Spinal cord (tissue), 10 donors: Measurements from ENCODE around the gene IGSF21. TPM values are rescaled to one million over a fixed set of nuclear protein-coding genes. Genes with fewer than 3 reads are reported as not detected.

Experiments used
- DNase-seq, 6 donors: peaks; one replicate each; pipeline versions ENCODE4 v3.0.0 to v3.0.0-alpha.2; 2013 to 2015; ENCODE audit warnings: low spot score in 6 of 6, low read depth in 4 of 6
- H3K27ac ChIP-seq: one replicate; pipeline ENCODE4 v1.5.1; 2013; ENCODE audit warnings: low read depth, low read length, control low read depth
- H3K27me3 ChIP-seq: one replicate; pipeline ENCODE4 v1.6.1; 2013; ENCODE audit warnings: low read length; ENCODE audit not compliant: control insufficient read depth, insufficient read depth
- H3K36me3 ChIP-seq: one replicate; pipeline ENCODE4 v1.6.1; 2013; ENCODE audit warnings: low read length; ENCODE audit not compliant: control insufficient read depth, insufficient read depth
- H3K4me1 ChIP-seq: one replicate; pipeline ENCODE4 v1.6.1; 2013; ENCODE audit warnings: low read length; ENCODE audit not compliant: control insufficient read depth, insufficient read depth
- H3K4me3 ChIP-seq: one replicate; pipeline ENCODE4 v1.5.1; 2013; ENCODE audit warnings: low read depth, low read length, control low read depth
- H3K9me3 ChIP-seq: one replicate; pipeline ENCODE4 v1.6.1; 2013; ENCODE audit warnings: low read length; ENCODE audit not compliant: control insufficient read depth, insufficient read depth
- WGBS: methylation state at CpG from one replicate; pipeline ENCODE4 v1.1.5; 2013; ENCODE audit warnings: missing lambda C conversion rate; ENCODE audit not compliant: insufficient coverage; 5-methylcytosine and 5-hydroxymethylcytosine counted together
- polyA plus RNA-seq, 2 donors: library from polyadenylated mRNA; unstranded; fragments of 120-200 nt; gene quantifications; one replicate each; pipeline ENCODE4 v1.2.1, GENCODE V29; 2013; ENCODE audit not compliant: insufficient read length in 2 of 2
- total RNA-seq, 2 donors: library from RNA; depleted of rRNA in 1 of 2; stranded (reverse); fragments of 120-200 nt in 1 of 2; fragments of >200 nt in 1 of 2; gene quantifications; one replicate each; pipeline versions ENCODE4 v1.2.3 to v1.2.4, GENCODE V29; 2013 to 2014
- donor health status: healthy.

Gene IGSF21
- total and polyA plus RNA-seq, 4 donors, result 9.0 to 70.7 (median 40.7) TPM

DNA sequence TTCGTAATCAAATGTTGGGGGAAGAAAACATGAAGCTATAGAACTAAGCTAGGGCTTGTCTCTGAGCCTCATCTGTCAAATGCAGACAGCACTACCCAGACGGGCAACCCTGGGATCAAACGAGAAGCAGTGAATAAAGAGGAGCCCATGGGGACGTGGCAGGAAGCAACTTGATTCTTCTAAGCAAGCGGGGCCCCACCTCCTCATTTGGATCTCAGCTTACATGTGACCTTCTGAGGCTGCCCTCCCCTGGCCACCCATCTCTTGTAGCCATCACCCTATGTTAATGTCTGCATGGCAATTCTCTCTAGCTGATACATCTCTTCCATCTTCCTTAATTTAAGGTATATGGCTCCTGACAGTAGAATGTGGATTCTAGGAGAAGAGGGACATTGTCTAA lies 171.3 kb downstream of the IGSF21 start:
- no peak overlapping the region for H3K27ac ChIP-seq
- no peaks in the 10 kb centered on the region for H3K9me3 ChIP-seq
- peaks cover 3% of the 10 kb centered on the region for H3K36me3 ChIP-seq
- H3K27me3 ChIP-seq, result no peaks in the 10 kb centered on the region
- H3K4me3 ChIP-seq, result no peak overlapping the region
- peaks cover 30% of the 10 kb centered on the region for H3K4me1 ChIP-seq
- WGBS, result 55% methylated on average over 3 of the region's 5 CpGs
- no peak for DNase-seq

- no peaks in the 10 kb centered on the region for H3K9me3 ChIP-seq
- peak in 2 of 6 donors; percentile 35 to 39 for DNase-seq
- H3K4me1 ChIP-seq, result peaks cover 31% of the 10 kb centered on the region
- H3K27me3 ChIP-seq, result no peaks in the 10 kb centered on the region
- H3K36me3 ChIP-seq, result peaks cover 3% of the 10 kb centered on the region
- no peak overlapping the region for H3K4me3 ChIP-seq
- WGBS, result 74% methylated on average over 15 of the region's 15 CpGs
- H3K27ac ChIP-seq, result no peak overlapping the region
Observed at GRCh38 chr1:18279351-18280074, 171.9 kb downstream of the IGSF21 start.

GRCh38 chr1:18280956-18281355 lies 173.4 kb downstream of the IGSF21 start:
- no peak for DNase-seq
- Histone ChIP-seq H3K9me3 (no peaks in the 10 kb centered on the region), H3K27me3 (peaks cover 4% of the 10 kb centered on the region), H3K4me3 (no peak overlapping the region), H3K4me1 (peaks cover 36% of the 10 kb centered on the region), H3K36me3 (peaks cover 3% of the 10 kb centered on the region), H3K27ac (no peak overlapping the region)
- WGBS, result 74% methylated on average over 4 of the region's 5 CpGs

DNA sequence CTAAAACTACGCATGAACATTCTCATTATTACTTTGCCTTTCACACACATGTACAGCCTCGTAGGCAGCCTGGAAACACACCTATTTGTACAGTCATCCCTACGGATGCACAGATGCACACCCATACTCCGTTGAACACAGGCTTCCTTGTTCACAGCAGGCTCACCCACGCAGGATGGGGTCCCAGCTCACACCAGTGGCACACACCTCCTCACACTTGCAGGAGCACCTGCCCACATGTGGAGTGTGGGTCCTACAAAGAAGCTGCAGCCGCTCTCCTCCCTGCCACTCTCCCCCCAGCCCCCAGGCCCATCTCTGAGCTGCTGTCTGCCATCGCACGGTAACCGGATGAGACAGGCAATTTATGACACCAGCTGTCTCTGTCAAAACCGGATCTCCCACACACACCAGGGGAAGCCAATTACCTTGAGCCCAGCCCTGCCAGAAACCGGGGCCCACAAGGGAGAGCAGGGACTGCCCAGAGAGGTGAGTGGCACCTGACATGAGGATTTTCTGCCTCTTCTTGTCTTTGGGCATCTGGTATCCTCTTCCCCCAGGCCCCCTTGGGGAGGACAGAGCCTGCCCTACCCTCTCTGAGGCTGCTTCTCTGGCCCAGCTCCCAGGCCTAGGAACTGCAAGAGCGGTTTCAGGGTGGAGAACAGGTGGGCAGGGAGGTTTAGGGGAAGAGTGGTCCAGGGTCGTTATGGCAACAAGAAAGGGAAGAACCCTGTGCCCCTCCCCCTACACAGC lies 175.4 kb downstream of the IGSF21 start:
- peaks cover 5% of the 10 kb centered on the region for H3K27me3 ChIP-seq
- no peaks in the 10 kb centered on the region for H3K9me3 ChIP-seq
- H3K4me1 ChIP-seq, result peaks cover 36% of the 10 kb centered on the region
- WGBS, result 38% methylated on average over 11 of the region's 13 CpGs
- peak in 2 of 6 donors; percentile 63 to 69 for DNase-seq
- no peak overlapping the region for H3K27ac ChIP-seq
- H3K4me3 ChIP-seq, result no peak overlapping the region
- peaks cover 3% of the 10 kb centered on the region for H3K36me3 ChIP-seq

DNA sequence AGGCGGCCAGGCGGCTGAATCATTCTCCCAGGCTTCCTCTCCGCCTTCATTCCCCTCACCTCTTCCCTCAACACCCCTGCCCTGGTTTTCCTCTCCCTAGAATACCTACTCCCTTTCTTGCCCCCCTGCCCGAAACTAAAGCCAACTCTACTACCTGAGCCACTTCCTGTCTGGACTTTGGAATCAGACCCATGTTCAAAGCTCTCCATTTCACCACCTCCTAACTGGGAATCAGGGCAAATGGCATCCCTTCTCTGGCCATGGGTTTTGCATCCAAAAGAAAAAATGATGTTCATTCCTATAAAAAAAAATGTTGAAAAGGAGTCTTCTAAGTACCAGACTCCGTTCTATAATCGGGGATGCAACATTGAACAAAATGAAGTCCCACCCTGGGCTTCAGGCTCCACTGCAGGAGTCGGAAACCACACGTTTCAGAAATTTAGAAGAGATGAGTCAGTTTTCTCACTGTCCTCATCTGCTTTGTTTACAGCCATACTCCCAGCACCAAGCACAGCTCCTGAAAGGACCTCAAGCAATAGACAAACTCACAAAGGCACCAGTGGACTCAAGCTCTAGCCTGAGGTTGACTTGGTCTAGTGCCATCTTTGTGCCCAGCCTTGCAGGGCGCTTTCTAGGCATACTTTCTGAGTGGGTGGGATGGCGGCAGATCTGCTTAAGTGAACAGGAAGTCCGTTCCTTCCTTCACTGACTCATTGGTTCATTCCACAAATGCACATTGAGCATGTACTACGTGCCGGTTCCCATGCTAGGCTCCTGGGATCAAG lies 176.2 kb downstream of the IGSF21 start:
- H3K27ac ChIP-seq, result no peak overlapping the region
- H3K4me1 ChIP-seq, result peaks cover 40% of the 10 kb centered on the region
- H3K4me3 ChIP-seq, result no peak overlapping the region
- no peaks in the 10 kb centered on the region for H3K9me3 ChIP-seq
- no peak for DNase-seq
- peaks cover 3% of the 10 kb centered on the region for H3K36me3 ChIP-seq
- H3K27me3 ChIP-seq, result peaks cover 5% of the 10 kb centered on the region
- WGBS, result 76% methylated on average over 7 of the region's 13 CpGs

DNA sequence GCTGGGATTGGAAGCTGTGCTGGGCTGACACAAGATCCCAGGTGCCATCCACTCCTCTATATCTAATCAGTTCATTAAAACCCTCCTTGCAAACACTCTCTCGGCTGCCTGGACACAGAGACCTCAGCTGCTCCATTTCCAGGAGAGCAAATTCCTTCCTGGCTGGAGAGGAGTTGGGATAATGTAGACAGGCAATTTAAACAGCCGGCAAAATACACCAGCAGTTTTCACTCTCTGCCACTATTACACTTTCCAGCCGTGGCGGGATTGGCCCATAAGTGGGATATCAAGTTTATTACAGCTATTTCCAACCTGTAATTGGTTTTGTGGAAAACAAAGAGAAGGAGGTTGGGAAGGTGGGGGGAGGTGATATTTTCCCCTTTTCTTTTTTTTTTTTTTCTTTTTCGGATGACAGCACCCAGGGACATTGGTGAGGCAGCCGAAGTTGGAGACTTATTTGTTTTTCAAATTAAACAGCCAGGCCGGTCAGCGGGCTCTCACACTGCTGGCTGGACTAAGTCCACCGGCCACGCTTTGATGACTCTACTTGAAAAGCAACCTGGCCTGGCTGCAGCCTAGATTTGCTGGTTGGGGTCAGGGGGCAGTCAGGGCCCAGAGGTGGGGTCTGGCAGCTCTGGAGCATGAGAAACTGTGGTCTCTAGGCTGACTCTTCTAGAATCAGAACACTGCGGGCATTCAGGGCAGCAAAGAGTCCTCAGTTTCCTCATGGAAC lies 177.4 kb downstream of the IGSF21 start:
- 32% methylated on average over 5 of the region's 11 CpGs for WGBS
- Histone ChIP-seq H3K27ac (no peak overlapping the region), H3K9me3 (no peaks in the 10 kb centered on the region), H3K4me1 (peaks cover 41% of the 10 kb centered on the region), H3K4me3 (no peak overlapping the region), H3K36me3 (peaks cover 3% of the 10 kb centered on the region), H3K27me3 (peaks cover 5% of the 10 kb centered on the region)
- DNase-seq, result peak in 1 of 6 donors; percentile 71

DNA sequence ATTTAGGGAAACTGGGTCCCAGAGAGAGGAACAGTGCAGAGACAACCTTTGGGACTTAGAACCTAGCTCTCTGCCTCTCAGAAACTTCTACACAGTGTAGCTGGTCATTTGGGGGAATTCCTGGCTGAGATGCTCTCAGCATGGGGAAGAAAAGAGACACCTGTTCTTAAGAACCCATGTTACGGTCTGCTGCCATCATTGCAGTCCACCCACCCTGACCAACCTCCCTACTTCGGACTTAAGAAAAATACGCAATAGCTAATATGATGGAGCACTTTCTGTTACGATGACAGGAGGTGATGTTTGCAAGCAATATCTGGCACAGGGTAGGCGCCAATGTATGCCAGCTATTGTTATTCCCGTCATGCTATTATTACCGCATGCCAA lies 177.9 kb downstream of the IGSF21 start:
- H3K9me3 ChIP-seq, result no peaks in the 10 kb centered on the region
- DNase-seq, result no peak
- peaks cover 46% of the 10 kb centered on the region for H3K4me1 ChIP-seq
- 82% methylated on average over 5 of the region's 7 CpGs for WGBS
- peaks cover 3% of the 10 kb centered on the region for H3K36me3 ChIP-seq
- peaks cover 5% of the 10 kb centered on the region for H3K27me3 ChIP-seq
- H3K4me3 ChIP-seq, result no peak overlapping the region
- no peak overlapping the region for H3K27ac ChIP-seq

DNA sequence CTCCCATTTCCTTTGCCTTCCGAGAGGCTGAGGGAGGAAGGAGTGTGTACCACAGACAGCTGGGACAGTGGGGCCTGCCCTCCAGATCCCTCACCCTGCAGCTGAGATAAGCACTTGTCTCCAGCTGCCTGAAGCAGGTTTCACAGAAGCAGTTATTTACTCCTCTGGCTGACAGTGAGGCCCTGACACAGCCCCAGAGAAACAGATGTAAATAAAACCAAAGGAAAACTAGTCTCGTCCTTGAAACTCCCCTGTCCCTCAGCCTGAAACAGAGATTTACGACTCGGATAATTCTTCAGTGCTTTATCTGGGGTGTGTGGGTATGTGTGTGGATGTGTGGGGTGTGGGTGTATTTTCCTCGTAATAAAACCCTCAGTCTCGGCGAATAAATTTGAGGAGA lies 181.1 kb downstream of the IGSF21 start:
- WGBS, result 70% methylated on average over 3 of the region's 7 CpGs
- H3K27ac ChIP-seq, result no peak overlapping the region
- peaks cover 31% of the 10 kb centered on the region for H3K4me1 ChIP-seq
- DNase-seq, result peak in 2 of 6 donors; percentile 20 to 55
- no peak overlapping the region for H3K4me3 ChIP-seq
- peaks cover 5% of the 10 kb centered on the region for H3K27me3 ChIP-seq
- H3K9me3 ChIP-seq, result no peaks in the 10 kb centered on the region
- peaks cover 8% of the 10 kb centered on the region for H3K36me3 ChIP-seq

DNA sequence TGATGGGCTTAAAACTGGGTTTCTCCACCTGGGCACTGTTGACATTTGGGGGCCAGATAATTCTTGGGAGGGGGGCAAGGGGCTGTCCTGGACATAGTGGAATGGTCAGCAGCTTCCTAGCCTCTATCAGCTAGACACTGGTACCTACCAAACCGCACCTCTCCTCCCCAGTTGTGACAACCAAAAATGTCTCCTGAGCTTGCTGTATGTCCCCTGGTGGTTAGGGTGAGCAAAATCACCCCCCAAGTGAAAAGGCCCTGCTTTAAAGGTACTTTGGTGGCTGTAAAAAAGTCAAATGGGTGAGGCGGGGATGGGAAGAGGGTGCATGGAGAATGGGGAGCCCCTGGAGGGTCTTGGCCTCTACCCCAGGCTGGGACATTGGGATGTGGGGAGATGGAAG lies 182.0 kb downstream of the IGSF21 start:
- DNase-seq, result no peak
- Histone ChIP-seq H3K4me1 (peaks cover 29% of the 10 kb centered on the region), H3K4me3 (no peak overlapping the region), H3K9me3 (no peaks in the 10 kb centered on the region), H3K27me3 (peaks cover 5% of the 10 kb centered on the region), H3K36me3 (peaks cover 10% of the 10 kb centered on the region), H3K27ac (no peak overlapping the region)
- 100% methylated on average over 1 of the region's 2 CpGs for WGBS
